DOHH2 (cell line): Measurements from ENCODE around the gene HORMAD2.

Experiments
- H3F3A ChIP-seq: fragments of 200-600 bp; sonication (generic), shearing (Covaris generic); 2 replicates; pipeline ENCODE4 v1.6.0; 2016; ENCODE audit warnings: antibody characterized with exemption, mild to moderate bottlenecking; ENCODE audit not compliant: control insufficient read depth, insufficient read depth
- H3K27ac ChIP-seq: fragments of 200-600 bp; sonication (generic); 2 replicates; pipeline ENCODE4 v1.5.1; 2014; ENCODE audit warnings: low read depth, mild to moderate bottlenecking, low read length, moderate library complexity
- H3K27me3 ChIP-seq: fragments of 200-600 bp; sonication (generic); 2 replicates; pipeline ENCODE4 v1.6.1; 2014; ENCODE audit warnings: mild to moderate bottlenecking, low read length, mixed read lengths; ENCODE audit not compliant: control insufficient read depth
- H3K36me3 ChIP-seq: fragments of 200-600 bp; sonication (generic); 2 replicates; pipeline ENCODE4 v1.6.1; 2014; ENCODE audit warnings: mild to moderate bottlenecking, low read length, moderate library complexity, mixed read lengths; ENCODE audit not compliant: control insufficient read depth
- H3K4me1 ChIP-seq: fragments of 200-600 bp; sonication (generic); 2 replicates; pipeline ENCODE4 v1.6.1; 2014; ENCODE audit warnings: mild to moderate bottlenecking, low read length, mixed read lengths; ENCODE audit not compliant: control insufficient read depth
- H3K4me2 ChIP-seq: fragments of 200-600 bp; sonication (generic); 2 replicates; pipeline ENCODE4 v1.6.0; 2014; ENCODE audit warnings: mild to moderate bottlenecking, low read length, moderate library complexity
- H3K4me3 ChIP-seq: fragments of 200-600 bp; sonication (generic); 2 replicates; pipeline ENCODE4 v1.5.1; 2014; ENCODE audit warnings: mild to moderate bottlenecking, low read length, mixed read lengths
- H3K79me2 ChIP-seq: fragments of 200-600 bp; sonication (generic); 2 replicates; pipeline ENCODE4 v1.6.1; 2014; ENCODE audit warnings: mild to moderate bottlenecking, low read length, mixed read lengths; ENCODE audit not compliant: control insufficient read depth
- H3K9me2 ChIP-seq: fragments of 200-600 bp; sonication (generic); replicated peaks from 2 replicates; pipeline ENCODE4 v1.6.1; 2014; ENCODE audit warnings: mild to moderate bottlenecking, low read length, mixed read lengths; ENCODE audit not compliant: control insufficient read depth
- H3K9me3 ChIP-seq: fragments of 200-600 bp; sonication (generic); 2 replicates; pipeline ENCODE4 v1.6.1; 2014; ENCODE audit warnings: antibody characterized with exemption, low read length, mixed read lengths; ENCODE audit not compliant: control insufficient read depth, insufficient read depth
- H4K20me1 ChIP-seq: fragments of 200-600 bp; sonication (generic); 2 replicates; pipeline ENCODE4 v1.6.0; 2014; ENCODE audit warnings: low read depth, mild to moderate bottlenecking, antibody characterized with exemption, low read length, moderate library complexity; ENCODE audit not compliant: control insufficient read depth, insufficient read depth
- EZH2phosphoT487 ChIP-seq: fragments of 200-600 bp; sonication (generic); IDR thresholded peaks from 2 replicates; pipeline ENCODE4 v1.6.1; 2017; ENCODE audit warnings: borderline replicate concordance, mild to moderate bottlenecking, antibody characterized with exemption, low read length, moderate library complexity, mixed read lengths
- TF ChIP-seq, protein P1 (sequence below): fragments of 200-600 bp; sonication (generic); IDR thresholded peaks from one replicate; pipeline ENCODE4 v1.5.1; 2014; ENCODE audit warnings: antibody characterized with exemption, mild to moderate bottlenecking, low read depth, low read length; ENCODE audit not compliant: poor library complexity, severe bottlenecking

The HORMAD2 gene

GRCh38 chr22:30211124-30211820 is 131.0 kb downstream of the HORMAD2 start:
- H3K79me2 ChIP-seq, result no peaks in the 10 kb centered on the region
- H3K4me3 ChIP-seq, result no peak overlapping the region
- no peaks in the 10 kb centered on the region for H3K36me3 ChIP-seq
- TF ChIP-seq, protein P1, sequence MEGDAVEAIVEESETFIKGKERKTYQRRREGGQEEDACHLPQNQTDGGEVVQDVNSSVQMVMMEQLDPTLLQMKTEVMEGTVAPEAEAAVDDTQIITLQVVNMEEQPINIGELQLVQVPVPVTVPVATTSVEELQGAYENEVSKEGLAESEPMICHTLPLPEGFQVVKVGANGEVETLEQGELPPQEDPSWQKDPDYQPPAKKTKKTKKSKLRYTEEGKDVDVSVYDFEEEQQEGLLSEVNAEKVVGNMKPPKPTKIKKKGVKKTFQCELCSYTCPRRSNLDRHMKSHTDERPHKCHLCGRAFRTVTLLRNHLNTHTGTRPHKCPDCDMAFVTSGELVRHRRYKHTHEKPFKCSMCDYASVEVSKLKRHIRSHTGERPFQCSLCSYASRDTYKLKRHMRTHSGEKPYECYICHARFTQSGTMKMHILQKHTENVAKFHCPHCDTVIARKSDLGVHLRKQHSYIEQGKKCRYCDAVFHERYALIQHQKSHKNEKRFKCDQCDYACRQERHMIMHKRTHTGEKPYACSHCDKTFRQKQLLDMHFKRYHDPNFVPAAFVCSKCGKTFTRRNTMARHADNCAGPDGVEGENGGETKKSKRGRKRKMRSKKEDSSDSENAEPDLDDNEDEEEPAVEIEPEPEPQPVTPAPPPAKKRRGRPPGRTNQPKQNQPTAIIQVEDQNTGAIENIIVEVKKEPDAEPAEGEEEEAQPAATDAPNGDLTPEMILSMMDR, result no peak
- TF ChIP-seq EZH2phosphoT487, result no peak
- H3K9me3 ChIP-seq, result no peaks in the 10 kb centered on the region
- no peak overlapping the region for H3K4me2 ChIP-seq
- H4K20me1 ChIP-seq, result no peaks in the 10 kb centered on the region
- H3K27ac ChIP-seq, result no peak overlapping the region
- no peaks in the 10 kb centered on the region for H3F3A ChIP-seq
- no peaks in the 10 kb centered on the region for H3K4me1 ChIP-seq
- peaks cover 7% of the 10 kb centered on the region; the same call in 1 of the 2 replicates for H3K27me3 ChIP-seq
- H3K9me2 ChIP-seq, result no peaks in the 10 kb centered on the region

- peaks cover 10% of the 10 kb centered on the region for H3K27me3 ChIP-seq
- no peak for TF ChIP-seq EZH2phosphoT487
- TF ChIP-seq, protein P1, result no peak
- H3K4me1 ChIP-seq, result no peaks in the 10 kb centered on the region
- H3K36me3 ChIP-seq, result no peaks in the 10 kb centered on the region
- H3K9me3 ChIP-seq, result no peaks in the 10 kb centered on the region
- H4K20me1 ChIP-seq, result no peaks in the 10 kb centered on the region
- H3K79me2 ChIP-seq, result no peaks in the 10 kb centered on the region
- H3K4me3 ChIP-seq, result no peak overlapping the region
- H3K4me2 ChIP-seq, result no peak overlapping the region
- no peaks in the 10 kb centered on the region for H3F3A ChIP-seq
- no peaks in the 10 kb centered on the region for H3K9me2 ChIP-seq
- no peak overlapping the region for H3K27ac ChIP-seq
These were observed 132.2 kb downstream of the HORMAD2 start for GRCh38 chr22:30212363-30212995.

GRCh38 chr22:30212996-30213441 is 132.8 kb downstream of the HORMAD2 start:
- TF ChIP-seq EZH2phosphoT487, result no peak
- TF ChIP-seq, protein P1, result no peak
- H3K4me2 ChIP-seq, result no peak overlapping the region
- H3K79me2 ChIP-seq, result no peaks in the 10 kb centered on the region
- no peaks in the 10 kb centered on the region for H3K4me1 ChIP-seq
- no peaks in the 10 kb centered on the region for H4K20me1 ChIP-seq
- H3K9me2 ChIP-seq, result no peaks in the 10 kb centered on the region
- H3K36me3 ChIP-seq, result no peaks in the 10 kb centered on the region
- H3K27me3 ChIP-seq, result peaks cover 10% of the 10 kb centered on the region
- no peaks in the 10 kb centered on the region for H3F3A ChIP-seq
- no peak overlapping the region for H3K27ac ChIP-seq
- H3K4me3 ChIP-seq, result no peak overlapping the region
- H3K9me3 ChIP-seq, result no peaks in the 10 kb centered on the region
